SK-N-SH treated with all-trans-retinoic acid at 6 μM for 48 hours (cell line): Measurements from ENCODE around the gene SYT3.

Experiments used
- ATAC-seq: fragments of 200-7000 bp; cut with Tn5 transposase; 3 replicates; pipeline ENCODE4 v1.9.1; 2020; ENCODE audit warnings: mild to moderate bottlenecking, moderate library complexity
- ARNTL ChIP-seq: fragments of 450-650 bp; formaldehyde crosslinking; IDR thresholded peaks from 2 replicates; pipeline ENCODE4 v1.5.0; 2020; ENCODE audit warnings: low read depth, mild to moderate bottlenecking, moderate library complexity, borderline replicate concordance
- BACH2 ChIP-seq: fragments of 250-450 bp; sonication (Bioruptor Pico); IDR thresholded peaks from 2 replicates; pipeline ENCODE4 v1.9.0; 2021; ENCODE audit warnings: mild to moderate bottlenecking, borderline replicate concordance
- CREB5 ChIP-seq: fragments of 250-450 bp; sonication (Bioruptor Pico); IDR thresholded peaks from 2 replicates; pipeline ENCODE4 v1.5.1; 2020; ENCODE audit warnings: low read depth, mild to moderate bottlenecking, moderate library complexity
- CSDC2 ChIP-seq: fragments of 250-450 bp; sonication (Bioruptor Pico); IDR thresholded peaks from 2 replicates; pipeline ENCODE4 v1.5.0; 2020; ENCODE audit warnings: mild to moderate bottlenecking, moderate library complexity
- ESRRG ChIP-seq: fragments of 250-450 bp; sonication (Bioruptor Pico); IDR thresholded peaks from 2 replicates; pipeline ENCODE4 v1.6.1; 2021; ENCODE audit warnings: mild to moderate bottlenecking
- GLIS3 ChIP-seq: fragments of 250-450 bp; sonication (Bioruptor Pico); IDR thresholded peaks from 2 replicates; pipeline ENCODE4 v1.5.0; 2020; ENCODE audit warnings: mild to moderate bottlenecking, moderate library complexity
- ISL1 ChIP-seq: fragments of 250-450 bp; sonication (Bioruptor Pico); IDR thresholded peaks from 2 replicates; pipeline ENCODE4 v2.1.2; 2022; ENCODE audit warnings: mild to moderate bottlenecking, moderate library complexity
- OSR1 ChIP-seq: fragments of 250-450 bp; sonication (Bioruptor Pico); IDR thresholded peaks from 2 replicates; pipeline ENCODE4 v1.8.0; 2022; ENCODE audit warnings: moderate library complexity, mild to moderate bottlenecking, inconsistent platforms
- PATZ1 ChIP-seq: fragments of 250-450 bp; sonication (Bioruptor Pico); IDR thresholded peaks from 2 replicates; pipeline ENCODE4 v1.8.0; 2020; ENCODE audit warnings: mild to moderate bottlenecking, moderate library complexity, borderline replicate concordance
- POU6F1 ChIP-seq: fragments of 250-450 bp; sonication (Bioruptor Pico); IDR thresholded peaks from 2 replicates; pipeline ENCODE4 v1.8.0; 2021; ENCODE audit warnings: low read depth, mild to moderate bottlenecking, moderate library complexity, borderline replicate concordance
- PPARA ChIP-seq: fragments of 250-450 bp; sonication (Bioruptor Pico); IDR thresholded peaks from 2 replicates; pipeline ENCODE4 v1.5.0; 2020; ENCODE audit warnings: mild to moderate bottlenecking, borderline replicate concordance
- RARB ChIP-seq: fragments of 250-450 bp; sonication (Bioruptor Pico); IDR thresholded peaks from 2 replicates; pipeline ENCODE4 v1.8.0; 2021; ENCODE audit warnings: mild to moderate bottlenecking, moderate library complexity
- SNAI2 ChIP-seq: fragments of 250-450 bp; sonication (Bioruptor Pico); IDR thresholded peaks from 2 replicates; pipeline ENCODE4 v1.5.0; 2020; ENCODE audit warnings: mild to moderate bottlenecking, moderate library complexity
- TCF4 ChIP-seq: fragments of 250-450 bp; sonication (Bioruptor Pico); IDR thresholded peaks from 2 replicates; pipeline ENCODE4 v1.8.0; 2021; ENCODE audit warnings: mild to moderate bottlenecking, moderate library complexity, borderline replicate concordance
- TOX ChIP-seq: fragments of 250-450 bp; sonication (Bioruptor Pico); IDR thresholded peaks from 2 replicates; pipeline ENCODE4 v1.8.0; 2021; ENCODE audit warnings: mild to moderate bottlenecking, moderate library complexity, borderline replicate concordance
- ZC3H10 ChIP-seq: fragments of 250-450 bp; sonication (Bioruptor Pico); IDR thresholded peaks from 2 replicates; pipeline ENCODE4 v1.5.1; 2021; ENCODE audit warnings: mild to moderate bottlenecking, moderate library complexity
- ZFP3 ChIP-seq: fragments of 250-450 bp; sonication (Bioruptor Pico); IDR thresholded peaks from 2 replicates; pipeline ENCODE4 v1.5.0; 2020; ENCODE audit warnings: mild to moderate bottlenecking, moderate library complexity
- ZFP30 ChIP-seq: fragments of 450-650 bp; formaldehyde crosslinking; IDR thresholded peaks from 2 replicates; pipeline ENCODE4 v1.5.0; 2022; ENCODE audit warnings: mild to moderate bottlenecking, moderate library complexity
- ZNF565 ChIP-seq: fragments of 450-650 bp; formaldehyde crosslinking; conservative IDR thresholded peaks from 2 replicates; pipeline ENCODE4 v1.5.0; 2020; ENCODE audit warnings: low read depth, mild to moderate bottlenecking, moderate library complexity
- ZNF70 ChIP-seq: fragments of 450-650 bp; formaldehyde crosslinking; IDR thresholded peaks from 2 replicates; pipeline ENCODE4 v1.5.0; 2020; ENCODE audit warnings: mild to moderate bottlenecking, moderate library complexity
- ZNF8 ChIP-seq: fragments of 450-650 bp; formaldehyde crosslinking; IDR thresholded peaks from 2 replicates; pipeline ENCODE4 v1.5.0; 2020; ENCODE audit warnings: mild to moderate bottlenecking, moderate library complexity
- TF ChIP-seq, protein P1 (sequence below): fragments of 250-450 bp; sonication (Bioruptor Pico); IDR thresholded peaks from 2 replicates; pipeline ENCODE4 v1.5.1; 2021; ENCODE audit warnings: mild to moderate bottlenecking, moderate library complexity

SYT3 gene

GRCh38 chr19:50639121-50640112, at the start of gene SYT3:
Gene SYT3 (minus strand): TSS chr19:50639881. CDS start chr19:50637411, 2,470 bp downstream.
- TF ChIP-seq, protein P1, sequence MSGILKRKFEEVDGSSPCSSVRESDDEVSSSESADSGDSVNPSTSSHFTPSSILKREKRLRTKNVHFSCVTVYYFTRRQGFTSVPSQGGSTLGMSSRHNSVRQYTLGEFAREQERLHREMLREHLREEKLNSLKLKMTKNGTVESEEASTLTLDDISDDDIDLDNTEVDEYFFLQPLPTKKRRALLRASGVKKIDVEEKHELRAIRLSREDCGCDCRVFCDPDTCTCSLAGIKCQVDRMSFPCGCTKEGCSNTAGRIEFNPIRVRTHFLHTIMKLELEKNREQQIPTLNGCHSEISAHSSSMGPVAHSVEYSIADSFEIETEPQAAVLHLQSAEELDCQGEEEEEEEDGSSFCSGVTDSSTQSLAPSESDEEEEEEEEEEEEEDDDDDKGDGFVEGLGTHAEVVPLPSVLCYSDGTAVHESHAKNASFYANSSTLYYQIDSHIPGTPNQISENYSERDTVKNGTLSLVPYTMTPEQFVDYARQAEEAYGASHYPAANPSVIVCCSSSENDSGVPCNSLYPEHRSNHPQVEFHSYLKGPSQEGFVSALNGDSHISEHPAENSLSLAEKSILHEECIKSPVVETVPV (CRISPR knock-in tag) = no peak
- peak; percentile 97 for ATAC-seq

- ATAC-seq = no peak
- TF ChIP-seq OSR1 (CRISPR knock-in tag) (no peak), GLIS3 (CRISPR knock-in tag) (no peak), ZNF8 (CRISPR knock-in tag) (no peak), PPARA (CRISPR knock-in tag) (no peak), ZFP30 (CRISPR knock-in tag) (no peak), TCF4 (CRISPR knock-in tag) (no peak), ISL1 (no peak), PATZ1 (no peak), ZC3H10 (no peak), POU6F1 (no peak), ARNTL (no peak), ZNF70 (CRISPR knock-in tag) (no peak), ESRRG (no peak), RARB (CRISPR knock-in tag) (no peak), CSDC2 (no peak), SNAI2 (CRISPR knock-in tag) (no peak)
- TF ChIP-seq, protein P1 (CRISPR knock-in tag) = no peak
- TF ChIP-seq, all 23 proteins: peak for 0
Measured at GRCh38 chr19:50688766-50689165, 49.1 kb upstream of the SYT3 start.

- TF ChIP-seq ZNF70 (CRISPR knock-in tag) (no peak), ZNF565 (CRISPR knock-in tag) (no peak), ISL1 (no peak), BACH2 (CRISPR knock-in tag) (no peak), TOX (no peak), ZFP3 (CRISPR knock-in tag) (no peak), CREB5 (CRISPR knock-in tag) (no peak), PPARA (CRISPR knock-in tag) (no peak), RARB (CRISPR knock-in tag) (no peak), TCF4 (CRISPR knock-in tag) (no peak), OSR1 (CRISPR knock-in tag) (no peak), SNAI2 (CRISPR knock-in tag) (no peak), ESRRG (no peak), ZFP30 (CRISPR knock-in tag) (no peak)
- TF ChIP-seq, protein P1 (CRISPR knock-in tag) = no peak
- TF ChIP-seq, all 23 proteins: peak for 0
- no peak for ATAC-seq
Measured at GRCh38 chr19:50686310-50687032, 46.8 kb upstream of the SYT3 start.
